H9 (cell line): ENCODE data around the gene SLC5A7. TPM values are rescaled to one million over a fixed set of nuclear protein-coding genes. Genes with fewer than 3 reads are reported as not detected.

Source experiments
- DNase-seq: peaks from one replicate; pipeline ENCODE4 v3.0.0-alpha.2; 2017
- H2AFZ ChIP-seq: one replicate; pipeline ENCODE4 v1.6.1; 2013; ENCODE audit warnings: mild to moderate bottlenecking, low read length, control low read depth, moderate library complexity
- H2AK5ac ChIP-seq: 2 replicates; pipeline ENCODE4 v1.6.1; 2013; ENCODE audit warnings: low read length, control low read depth, mixed read lengths; ENCODE audit not compliant: insufficient read length
- H2BK120ac ChIP-seq: one replicate; pipeline ENCODE4 v1.6.1; 2013; ENCODE audit warnings: low read depth, mild to moderate bottlenecking, low read length, control low read depth, inconsistent platforms; ENCODE audit not compliant: poor library complexity, severe bottlenecking
- H2BK12ac ChIP-seq: 2 replicates; pipeline ENCODE4 v1.6.1; 2013; ENCODE audit warnings: low read length, control low read depth, mixed read lengths, low read depth; ENCODE audit not compliant: insufficient read length
- H2BK15ac ChIP-seq: 2 replicates; pipeline ENCODE4 v1.6.1; 2013; ENCODE audit warnings: low read depth, low read length, control low read depth
- H2BK20ac ChIP-seq: one replicate; pipeline ENCODE4 v1.6.1; 2013; ENCODE audit warnings: low read depth, mild to moderate bottlenecking, low read length, control low read depth, inconsistent platforms; ENCODE audit not compliant: poor library complexity, severe bottlenecking
- H2BK5ac ChIP-seq: 2 replicates; pipeline ENCODE4 v1.6.1; 2013; ENCODE audit warnings: low read length, control low read depth, mixed read lengths; ENCODE audit not compliant: insufficient read length
- H3K14ac ChIP-seq: 2 replicates; pipeline ENCODE4 v1.6.1; 2013; ENCODE audit warnings: low read length, control low read depth; ENCODE audit not compliant: insufficient read depth
- H3K18ac ChIP-seq: 2 replicates; pipeline ENCODE4 v1.6.1; 2013; ENCODE audit warnings: low read depth, mild to moderate bottlenecking, mixed read lengths, low read length, control low read depth; ENCODE audit not compliant: insufficient read length
- H3K23ac ChIP-seq: 2 replicates; pipeline ENCODE4 v1.6.1; 2013; ENCODE audit warnings: low read length, control low read depth, mixed read lengths, low read depth; ENCODE audit not compliant: insufficient read length
- H3K23me2 ChIP-seq: 2 replicates; pipeline ENCODE4 v1.6.1; 2013; ENCODE audit warnings: low read depth, mild to moderate bottlenecking, mixed read lengths, low read length, control low read depth; ENCODE audit not compliant: insufficient read length, poor library complexity, severe bottlenecking
- H3K27ac ChIP-seq: 2 replicates; pipeline ENCODE4 v1.5.1; 2013; ENCODE audit warnings: low read length, control low read depth, mixed read lengths, low read depth; ENCODE audit not compliant: insufficient read length
- H3K27me3 ChIP-seq: 2 replicates; pipeline ENCODE4 v1.6.1; 2013; ENCODE audit warnings: low read length, control low read depth, inconsistent platforms; ENCODE audit not compliant: insufficient read depth
- H3K4ac ChIP-seq: 2 replicates; pipeline ENCODE4 v1.6.1; 2013; ENCODE audit warnings: low read depth, mild to moderate bottlenecking, control low read depth, inconsistent platforms, low read length, moderate library complexity
- H3K4me1 ChIP-seq: 2 replicates; pipeline ENCODE4 v1.6.1; 2013; ENCODE audit warnings: low read length, control low read depth, inconsistent platforms; ENCODE audit not compliant: insufficient read depth
- H3K4me2 ChIP-seq: 2 replicates; pipeline ENCODE4 v1.6.1; 2013; ENCODE audit warnings: low read length, control low read depth, mixed read lengths; ENCODE audit not compliant: insufficient read length, insufficient read depth
- H3K56ac ChIP-seq: 2 replicates; pipeline ENCODE4 v1.6.1; 2013; ENCODE audit warnings: low read depth, mild to moderate bottlenecking, mixed read lengths, low read length, control low read depth; ENCODE audit not compliant: insufficient read length
- H3K79me1 ChIP-seq: 2 replicates; pipeline ENCODE4 v1.6.1; 2013; ENCODE audit warnings: low read depth, mild to moderate bottlenecking, moderate library complexity, low read length, control low read depth, inconsistent platforms; ENCODE audit not compliant: insufficient read depth, poor library complexity, severe bottlenecking
- H3K79me2 ChIP-seq: 2 replicates; pipeline ENCODE4 v1.6.1; 2013; ENCODE audit warnings: low read length, control low read depth, inconsistent platforms; ENCODE audit not compliant: insufficient read depth
- H3K9ac ChIP-seq: 2 replicates; pipeline ENCODE4 v1.6.1; 2013; ENCODE audit warnings: low read length, control low read depth, mixed read lengths; ENCODE audit not compliant: insufficient read length; ENCODE audit errors: extremely low read depth
- H3K9me3 ChIP-seq: one replicate; pipeline ENCODE4 v1.6.1; 2013; ENCODE audit warnings: low read depth, low read length, inconsistent platforms; ENCODE audit not compliant: control insufficient read depth
- H3T11ph ChIP-seq: one replicate; pipeline ENCODE4 v1.6.1; 2013; ENCODE audit warnings: mild to moderate bottlenecking, low read length, control low read depth, inconsistent platforms
- H4K20me1 ChIP-seq: one replicate; pipeline ENCODE4 v1.6.1; 2013; ENCODE audit not compliant: control insufficient read depth, insufficient read length, insufficient read depth
- H4K5ac ChIP-seq: 2 replicates; pipeline ENCODE4 v1.6.1; 2013; ENCODE audit warnings: low read depth, mild to moderate bottlenecking, mixed read lengths, low read length, control low read depth; ENCODE audit not compliant: insufficient read length
- H4K8ac ChIP-seq: replicated peaks from 2 replicates; pipeline ENCODE4 v1.6.1; 2013; ENCODE audit warnings: low read length, control low read depth, mixed read lengths, low read depth; ENCODE audit not compliant: insufficient read length
- H4K91ac ChIP-seq: 2 replicates; pipeline ENCODE4 v1.6.1; 2013; ENCODE audit warnings: low read depth, mild to moderate bottlenecking, moderate library complexity, mixed read lengths, low read length, control low read depth; ENCODE audit not compliant: insufficient read length
- H3K27ac Mint-ChIP-seq, 3 experiments: 2 replicates in 2 of 3; 3 replicates in 1 of 3; pipeline ENCODE4 v1.8.0; 2020 to 2021; ENCODE audit warnings: mixed read lengths in 3 of 3, mild to moderate bottlenecking in 1 of 3, moderate library complexity in 1 of 3
- H3K27me3 Mint-ChIP-seq: 2 replicates; pipeline ENCODE4 v1.8.0; 2021; ENCODE audit warnings: low read depth, mild to moderate bottlenecking, moderate library complexity, mixed read lengths
- H3K36me3 Mint-ChIP-seq, 3 experiments: 2 replicates in 2 of 3; 3 replicates in 1 of 3; pipeline ENCODE4 v1.8.0; 2020 to 2021; ENCODE audit warnings: low read depth in 3 of 3, mixed read lengths in 3 of 3; ENCODE audit not compliant: insufficient read depth in 1 of 3
- H3K4me1 Mint-ChIP-seq, 2 experiments: 2 replicates each; pipeline ENCODE4 v1.8.0; 2020; ENCODE audit warnings: mixed read lengths in 2 of 2
- H3K4me3 Mint-ChIP-seq, 2 experiments: 2 replicates in 1 of 2; 3 replicates in 1 of 2; pipeline ENCODE4 v1.8.0; 2020 to 2021; ENCODE audit warnings: mild to moderate bottlenecking in 2 of 2, mixed read lengths in 2 of 2, moderate library complexity in 1 of 2
- H3K9me3 Mint-ChIP-seq, 2 experiments: 2 replicates in 1 of 2; 3 replicates in 1 of 2; pipeline ENCODE4 v1.8.0; 2020; ENCODE audit warnings: mild to moderate bottlenecking in 2 of 2, mixed read lengths in 2 of 2, moderate library complexity in 1 of 2
- CTCF ChIP-seq: fragments of 200-600 bp; sonication (generic); conservative IDR thresholded peaks from 3 replicates; pipeline ENCODE4 v1.8.0; 2021; ENCODE audit warnings: antibody characterized with exemption, mild to moderate bottlenecking
- WGBS: extraction: QIAGEN DNeasy Blood & Tissue Kit; methylation state at CpG from one replicate; pipeline ENCODE4 v1.1.7; 2013; ENCODE audit warnings: missing lambda C conversion rate, low lambda C conversion rate, mixed read lengths; ENCODE audit not compliant: insufficient read length; ENCODE audit errors: extremely low coverage; 5-methylcytosine and 5-hydroxymethylcytosine counted together
- total RNA-seq: library from RNA; stranded (reverse); gene quantifications from 2 replicates; pipeline ENCODE4 v1.2.1, GENCODE V29; 2021

SLC5A7 gene
- total RNA-seq, 1 experiment from 2014 or later: 0.11 TPM

DNA sequence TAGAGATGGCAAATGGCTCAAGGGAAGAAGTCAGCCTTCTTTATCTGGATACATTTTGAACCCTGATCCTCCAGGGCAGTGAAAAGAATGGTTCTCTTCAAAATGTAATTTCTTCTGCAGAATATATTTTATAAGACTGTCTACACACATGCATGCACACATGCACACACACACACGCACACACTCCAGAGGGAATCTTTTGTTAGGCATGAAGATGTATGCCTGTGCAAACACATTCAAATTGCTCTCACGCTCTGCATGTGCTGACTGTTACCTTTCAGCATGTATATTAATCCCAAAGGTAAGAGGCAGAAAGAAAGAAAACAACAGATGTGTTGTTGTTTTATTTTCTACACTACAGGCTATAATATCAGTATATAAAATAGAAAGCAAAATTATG lies 43.2 kb downstream of the SLC5A7 start:
- Histone ChIP-seq H4K8ac (no peak overlapping the region), H3K18ac (no peak overlapping the region), H4K91ac (no peak overlapping the region), H2BK5ac (no peak overlapping the region), H2AFZ (no peak overlapping the region), H2BK12ac (no peak overlapping the region), H3K27me3 (no peaks in the 10 kb centered on the region), H3K27ac (no peak overlapping the region), H3K14ac (no peak overlapping the region), H2BK15ac (no peak overlapping the region), H2BK120ac (no peak overlapping the region), H3K9ac (no peak overlapping the region), H3K4me1 (no peaks in the 10 kb centered on the region), H4K5ac (no peak overlapping the region), H2AK5ac (no peak overlapping the region), H3K4ac (no peak overlapping the region), H3K79me1 (no peaks in the 10 kb centered on the region), H3K23ac (no peak overlapping the region), H3K56ac (no peak overlapping the region), H2BK20ac (no peak overlapping the region), H3K23me2 (no peaks in the 10 kb centered on the region), H4K20me1 (no peaks in the 10 kb centered on the region), H3T11ph (no peak overlapping the region), H3K79me2 (no peaks in the 10 kb centered on the region), H3K4me2 (no peak overlapping the region), H3K9me3 (peaks cover 13% of the 10 kb centered on the region)
- H3K4me1 Mint-ChIP-seq: peaks cover 14 to 17% of the 10 kb centered on the region in 2 experiments
- H3K36me3 Mint-ChIP-seq: peaks cover 8 to 25% (median 20%) of the 10 kb centered on the region in 3 experiments
- peaks cover 16 to 21% of the 10 kb centered on the region in 2 experiments for H3K9me3 Mint-ChIP-seq
- DNase-seq: no peak
- TF ChIP-seq CTCF: no peak
- no peak overlapping the region for H3K27ac Mint-ChIP-seq
- WGBS: no CpG with 5 or more reads among the region's 2 CpGs
- H3K4me3 Mint-ChIP-seq: no peak overlapping the region
- peaks cover 1% of the 10 kb centered on the region; the same call in 1 of the 2 replicates for H3K27me3 Mint-ChIP-seq
